HL-60 (cell line): Measurements from ENCODE around the gene SLC24A3.

Experiments
- DNase-seq, 2 experiments: peaks; one replicate each; pipeline ENCODE4 v3.0.0-alpha.2; 2010 to 2020; ENCODE audit warnings: low read depth in 1 of 2, low spot score in 1 of 2
- H3K27ac ChIP-seq: fragments of 250-450 bp; sonication (Bioruptor Pico); replicated peaks from 2 replicates; pipeline ENCODE4 v1.5.1; 2020; ENCODE audit warnings: mild to moderate bottlenecking, moderate library complexity
- H3K27me3 ChIP-seq: fragments of 250-450 bp; sonication (Bioruptor Pico); 2 replicates; pipeline ENCODE4 v1.5.1; 2021; ENCODE audit warnings: mild to moderate bottlenecking, moderate library complexity; ENCODE audit not compliant: insufficient read depth, poor library complexity, severe bottlenecking
- H3K4me3 ChIP-seq: replicated peaks from 2 replicates; pipeline ENCODE4 v1.5.1; 2011; ENCODE audit warnings: mild to moderate bottlenecking, control low read depth, low read length; ENCODE audit not compliant: insufficient read depth
- GABPA ChIP-seq: IDR thresholded peaks from 2 replicates; pipeline ENCODE4 v1.6.1; 2012; ENCODE audit warnings: low read depth
- POLR2AphosphoS5 ChIP-seq: IDR thresholded peaks from 2 replicates; pipeline ENCODE4 v1.6.1; 2012; ENCODE audit warnings: low read depth
- SPI1 ChIP-seq: IDR thresholded peaks from 2 replicates; pipeline ENCODE4 v1.6.1; 2012; ENCODE audit warnings: low read depth, mild to moderate bottlenecking, borderline replicate concordance
- TF ChIP-seq, protein P1 (sequence below): IDR thresholded peaks from 2 replicates; pipeline ENCODE4 v1.6.1; 2012; ENCODE audit warnings: low read depth; ENCODE audit not compliant: insufficient replicate concordance
- TF ChIP-seq, protein P2 (sequence below): IDR thresholded peaks from one replicate; pipeline ENCODE4 v1.5.1; 2011; ENCODE audit warnings: low read length, control low read depth, inconsistent platforms; ENCODE audit not compliant: insufficient read depth

Gene SLC24A3

DNA sequence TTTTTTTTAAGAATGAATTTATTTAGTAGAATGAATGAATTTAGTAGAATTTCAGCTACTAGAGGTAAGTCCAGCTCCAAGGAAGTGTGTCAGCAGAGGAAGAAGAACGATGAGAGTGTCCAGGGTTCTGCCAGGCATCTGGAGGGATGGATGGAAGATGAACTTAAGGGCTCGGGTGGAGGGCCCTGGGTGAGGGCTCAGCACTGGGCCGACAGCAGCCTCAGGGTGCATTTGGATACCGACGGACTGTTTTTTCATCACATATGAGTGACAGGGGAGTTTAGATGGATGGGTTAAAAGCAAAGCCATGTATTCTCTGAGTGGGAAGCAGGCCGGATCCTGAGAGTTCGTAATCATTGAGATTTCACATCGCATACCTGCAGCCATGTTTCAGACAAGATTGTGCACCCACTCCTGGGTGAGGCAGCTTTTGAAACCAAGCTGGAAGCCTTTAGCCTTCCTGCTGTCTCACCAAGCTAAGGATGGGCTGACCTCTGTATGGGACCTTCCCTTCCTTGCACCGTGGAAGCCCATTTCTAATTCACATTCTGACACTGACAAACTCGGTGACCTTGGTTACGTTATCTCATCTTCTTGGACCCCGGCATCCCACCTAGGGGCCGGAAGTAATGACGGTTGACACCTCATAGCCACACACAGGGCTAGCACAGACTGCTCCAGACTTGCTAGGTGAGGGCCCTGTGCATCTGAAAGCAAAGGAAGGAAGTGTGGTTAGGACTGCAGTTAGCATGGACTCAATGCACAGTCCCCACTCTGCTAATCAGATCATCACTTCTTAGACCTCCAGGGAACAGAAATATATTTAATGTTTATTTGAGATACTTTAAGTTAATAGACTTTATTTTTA lies 228.5 kb downstream of the SLC24A3 start:
- no peak overlapping the region for H3K4me3 ChIP-seq
- H3K27me3 ChIP-seq: no peaks in the 10 kb centered on the region
- no peak overlapping the region for H3K27ac ChIP-seq
- TF ChIP-seq, protein P1, sequence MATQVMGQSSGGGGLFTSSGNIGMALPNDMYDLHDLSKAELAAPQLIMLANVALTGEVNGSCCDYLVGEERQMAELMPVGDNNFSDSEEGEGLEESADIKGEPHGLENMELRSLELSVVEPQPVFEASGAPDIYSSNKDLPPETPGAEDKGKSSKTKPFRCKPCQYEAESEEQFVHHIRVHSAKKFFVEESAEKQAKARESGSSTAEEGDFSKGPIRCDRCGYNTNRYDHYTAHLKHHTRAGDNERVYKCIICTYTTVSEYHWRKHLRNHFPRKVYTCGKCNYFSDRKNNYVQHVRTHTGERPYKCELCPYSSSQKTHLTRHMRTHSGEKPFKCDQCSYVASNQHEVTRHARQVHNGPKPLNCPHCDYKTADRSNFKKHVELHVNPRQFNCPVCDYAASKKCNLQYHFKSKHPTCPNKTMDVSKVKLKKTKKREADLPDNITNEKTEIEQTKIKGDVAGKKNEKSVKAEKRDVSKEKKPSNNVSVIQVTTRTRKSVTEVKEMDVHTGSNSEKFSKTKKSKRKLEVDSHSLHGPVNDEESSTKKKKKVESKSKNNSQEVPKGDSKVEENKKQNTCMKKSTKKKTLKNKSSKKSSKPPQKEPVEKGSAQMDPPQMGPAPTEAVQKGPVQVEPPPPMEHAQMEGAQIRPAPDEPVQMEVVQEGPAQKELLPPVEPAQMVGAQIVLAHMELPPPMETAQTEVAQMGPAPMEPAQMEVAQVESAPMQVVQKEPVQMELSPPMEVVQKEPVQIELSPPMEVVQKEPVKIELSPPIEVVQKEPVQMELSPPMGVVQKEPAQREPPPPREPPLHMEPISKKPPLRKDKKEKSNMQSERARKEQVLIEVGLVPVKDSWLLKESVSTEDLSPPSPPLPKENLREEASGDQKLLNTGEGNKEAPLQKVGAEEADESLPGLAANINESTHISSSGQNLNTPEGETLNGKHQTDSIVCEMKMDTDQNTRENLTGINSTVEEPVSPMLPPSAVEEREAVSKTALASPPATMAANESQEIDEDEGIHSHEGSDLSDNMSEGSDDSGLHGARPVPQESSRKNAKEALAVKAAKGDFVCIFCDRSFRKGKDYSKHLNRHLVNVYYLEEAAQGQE: no peak
- TF ChIP-seq POLR2AphosphoS5 (no peak), SPI1 (no peak), GABPA (no peak)
- TF ChIP-seq, protein P2, sequence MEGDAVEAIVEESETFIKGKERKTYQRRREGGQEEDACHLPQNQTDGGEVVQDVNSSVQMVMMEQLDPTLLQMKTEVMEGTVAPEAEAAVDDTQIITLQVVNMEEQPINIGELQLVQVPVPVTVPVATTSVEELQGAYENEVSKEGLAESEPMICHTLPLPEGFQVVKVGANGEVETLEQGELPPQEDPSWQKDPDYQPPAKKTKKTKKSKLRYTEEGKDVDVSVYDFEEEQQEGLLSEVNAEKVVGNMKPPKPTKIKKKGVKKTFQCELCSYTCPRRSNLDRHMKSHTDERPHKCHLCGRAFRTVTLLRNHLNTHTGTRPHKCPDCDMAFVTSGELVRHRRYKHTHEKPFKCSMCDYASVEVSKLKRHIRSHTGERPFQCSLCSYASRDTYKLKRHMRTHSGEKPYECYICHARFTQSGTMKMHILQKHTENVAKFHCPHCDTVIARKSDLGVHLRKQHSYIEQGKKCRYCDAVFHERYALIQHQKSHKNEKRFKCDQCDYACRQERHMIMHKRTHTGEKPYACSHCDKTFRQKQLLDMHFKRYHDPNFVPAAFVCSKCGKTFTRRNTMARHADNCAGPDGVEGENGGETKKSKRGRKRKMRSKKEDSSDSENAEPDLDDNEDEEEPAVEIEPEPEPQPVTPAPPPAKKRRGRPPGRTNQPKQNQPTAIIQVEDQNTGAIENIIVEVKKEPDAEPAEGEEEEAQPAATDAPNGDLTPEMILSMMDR: no peak
- DNase-seq: no peak

DNA sequence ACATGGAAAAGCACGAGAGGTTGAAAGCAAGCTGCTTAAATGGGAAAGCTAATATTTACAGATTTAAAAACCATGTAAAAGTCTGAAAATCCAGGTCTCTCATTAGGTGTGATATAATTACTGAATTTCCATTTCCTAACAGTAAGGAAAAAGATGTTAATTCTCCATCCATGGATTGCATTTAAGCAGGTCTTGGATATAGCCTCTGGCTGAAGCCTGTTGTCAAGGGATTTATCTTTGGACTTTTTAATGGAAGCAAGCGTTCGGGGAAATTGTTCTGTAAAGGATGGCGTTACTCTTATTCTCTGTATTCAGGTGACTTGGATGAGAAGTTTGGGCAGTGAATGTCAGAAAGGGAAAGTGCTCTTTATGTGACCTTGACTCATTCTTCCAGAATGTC lies 233.8 kb downstream of the SLC24A3 start:
- no peak for DNase-seq
- H3K4me3 ChIP-seq: no peak overlapping the region
- TF ChIP-seq GABPA (no peak), SPI1 (no peak), POLR2AphosphoS5 (no peak)
- TF ChIP-seq, protein P1: no peak
- TF ChIP-seq, protein P2: no peak
- no peak overlapping the region for H3K27ac ChIP-seq
- no peaks in the 10 kb centered on the region for H3K27me3 ChIP-seq

DNA sequence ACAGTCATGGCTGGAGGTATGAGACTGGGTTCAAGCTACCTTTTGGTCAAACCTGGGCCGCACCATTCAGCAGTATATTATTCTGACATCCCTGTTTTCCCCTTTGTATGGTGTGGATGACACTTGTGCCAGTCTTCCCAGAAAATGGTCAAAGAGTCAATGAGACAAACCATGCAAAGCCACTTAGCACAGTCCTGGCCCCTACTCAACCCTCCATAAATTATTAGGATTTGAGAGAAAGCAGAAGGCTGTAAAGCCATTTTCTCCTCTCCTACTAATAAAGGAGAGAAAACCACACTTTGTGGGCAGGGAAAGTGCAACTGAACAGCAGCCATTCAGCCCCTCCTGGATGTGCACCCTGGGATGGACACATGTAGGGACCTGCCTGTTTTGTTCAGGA lies 236.2 kb downstream of the SLC24A3 start:
- no peak overlapping the region for H3K4me3 ChIP-seq
- TF ChIP-seq, protein P2: no peak
- TF ChIP-seq GABPA (no peak), POLR2AphosphoS5 (no peak), SPI1 (no peak)
- TF ChIP-seq, protein P1: no peak
- DNase-seq: no peak
- H3K27ac ChIP-seq: no peak overlapping the region
- no peaks in the 10 kb centered on the region for H3K27me3 ChIP-seq
